ENCODE results near the gene DAG1. TPM values are rescaled to one million over a fixed set of nuclear protein-coding genes. Genes with fewer than 3 reads are reported as not detected.

Gene DAG1
- polyA plus RNA-seq, 1 of the 3 experiments (the other 2 are of a cell fraction), result 54.4 TPM

DNA sequence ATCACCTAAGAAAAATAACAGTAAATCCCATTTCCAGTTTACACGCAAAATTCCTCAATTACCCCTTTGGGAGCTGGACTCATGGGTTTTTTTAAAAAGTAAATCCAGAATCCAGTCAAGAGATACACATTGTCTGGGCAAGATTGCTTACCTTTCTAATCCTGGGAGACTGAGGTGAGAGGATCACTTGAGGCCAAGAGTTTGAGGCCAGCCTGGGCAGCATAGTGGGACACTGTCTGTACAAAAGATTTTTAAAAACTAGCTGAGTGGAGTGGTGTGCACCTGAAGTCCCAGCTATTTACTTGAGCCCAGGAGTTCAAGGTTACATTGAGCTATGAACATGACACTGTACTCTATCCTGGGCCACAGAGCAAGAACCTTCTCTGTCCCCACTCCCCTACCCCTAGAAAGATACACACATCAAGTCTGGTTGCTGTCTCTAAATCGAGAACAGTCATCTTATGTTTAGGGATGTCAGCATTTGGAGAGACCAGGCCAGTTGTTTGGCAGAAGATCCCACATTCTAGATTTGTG lies 39.0 kb downstream of the DAG1 start:
- POLR2A ChIA-PET, result no interaction called here
- H4K20me1 ChIP-seq (ENCODE audit: insufficient read depth), result no peaks in the 10 kb centered on the region

DNA sequence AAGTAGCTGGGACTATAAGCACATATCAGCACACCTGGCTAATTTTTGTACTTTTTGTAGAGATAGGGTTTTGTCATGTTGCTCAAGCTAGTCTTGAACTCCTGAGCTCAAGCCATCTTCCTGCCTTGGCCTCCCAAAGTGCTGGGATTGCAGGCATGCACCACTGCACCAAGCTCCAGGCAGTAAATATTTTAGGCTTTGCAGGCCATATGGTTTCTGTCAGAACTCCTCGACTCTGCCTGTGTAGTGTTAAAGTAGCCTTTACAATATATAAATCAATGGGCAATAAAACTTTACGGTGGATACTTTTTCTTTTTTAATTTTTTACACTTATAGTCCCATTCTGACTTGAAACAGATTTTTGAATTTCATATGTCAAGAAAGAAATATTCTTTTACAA lies 41.6 kb downstream of the DAG1 start:
- Histone ChIP-seq H3K4me3 (ENCODE audit: low read depth in 2 of 2, low read length in 1 of 2) (no peak overlapping the region), H4K20me1 (ENCODE audit: insufficient read depth) (no peaks in the 10 kb centered on the region), H3K27me3 (ENCODE audit: insufficient read depth) (no peaks in the 10 kb centered on the region), H3K9me2 (no peaks in the 10 kb centered on the region), H3K9ac (no peak overlapping the region), H3K36me3 (replicated peaks in 1 of 2; ENCODE audit: control insufficient read depth in 1 of 2, insufficient read depth in 2 of 2, low read length in 1 of 2) (peaks cover 9 to 20% of the 10 kb centered on the region in 2 experiments), H2AFZ (ENCODE audit: low read depth) (no peak overlapping the region), H3F3A (replicated peaks; ENCODE audit: insufficient read depth) (peaks cover 3% of the 10 kb centered on the region), H3K9me3 (no peaks in the 10 kb centered on the region), H3K27ac (ENCODE audit: low read depth in 2 of 2, low read length in 1 of 2) (no peak overlapping the region), H3K4me1 (ENCODE audit: control insufficient read depth in 1 of 2, insufficient read depth in 2 of 2, low read depth in 1 of 2, low read length in 1 of 2) (no peaks in the 10 kb centered on the region), H3K79me2 (ENCODE audit: insufficient read depth) (peaks cover 17% of the 10 kb centered on the region), H3K4me2 (no peak overlapping the region)
- CTCF ChIA-PET, result interaction anchor here (1.5 kb wide), 1 partner anchor 28 kb away, joined by 6 read pairs; no protein-coding TSS in a partner anchor
- DNase-seq, result no peak
- WGBS (ENCODE audit: low lambda C conversion rate), result 77% methylated on average over 2 of the region's 2 CpGs
- TF ChIP-seq NRF1 (IDR thresholded peaks at IDR 0.05; ENCODE audit: low read depth, low read length) (no peak), JUND (IDR thresholded peaks at IDR 0.05) (no peak), YY1 (IDR thresholded peaks at IDR 0.05; ENCODE audit: low read depth) (no peak), GABPA (IDR thresholded peaks at IDR 0.05; ENCODE audit: low read depth) (no peak), FOXJ3 (CRISPR knock-in tag; IDR thresholded peaks at IDR 0.05) (no peak), CHD2 (IDR thresholded peaks at IDR 0.05; ENCODE audit: low read length, partially characterized antibody) (no peak), TAF1 (IDR thresholded peaks at IDR 0.05; ENCODE audit: borderline replicate concordance, low read depth, low read length) (no peak), SMC3 (IDR thresholded peaks at IDR 0.05; ENCODE audit: low read depth, low read length) (no peak), TEAD4 (IDR thresholded peaks at IDR 0.05; ENCODE audit: borderline replicate concordance, insufficient read depth) (no peak)
- TF ChIP-seq, protein P1, sequence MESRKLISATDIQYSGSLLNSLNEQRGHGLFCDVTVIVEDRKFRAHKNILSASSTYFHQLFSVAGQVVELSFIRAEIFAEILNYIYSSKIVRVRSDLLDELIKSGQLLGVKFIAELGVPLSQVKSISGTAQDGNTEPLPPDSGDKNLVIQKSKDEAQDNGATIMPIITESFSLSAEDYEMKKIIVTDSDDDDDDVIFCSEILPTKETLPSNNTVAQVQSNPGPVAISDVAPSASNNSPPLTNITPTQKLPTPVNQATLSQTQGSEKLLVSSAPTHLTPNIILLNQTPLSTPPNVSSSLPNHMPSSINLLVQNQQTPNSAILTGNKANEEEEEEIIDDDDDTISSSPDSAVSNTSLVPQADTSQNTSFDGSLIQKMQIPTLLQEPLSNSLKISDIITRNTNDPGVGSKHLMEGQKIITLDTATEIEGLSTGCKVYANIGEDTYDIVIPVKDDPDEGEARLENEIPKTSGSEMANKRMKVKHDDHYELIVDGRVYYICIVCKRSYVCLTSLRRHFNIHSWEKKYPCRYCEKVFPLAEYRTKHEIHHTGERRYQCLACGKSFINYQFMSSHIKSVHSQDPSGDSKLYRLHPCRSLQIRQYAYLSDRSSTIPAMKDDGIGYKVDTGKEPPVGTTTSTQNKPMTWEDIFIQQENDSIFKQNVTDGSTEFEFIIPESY (IDR thresholded peaks at IDR 0.05; ENCODE audit: borderline replicate concordance, low read depth), result no peak
- TF ChIP-seq, protein P2, sequence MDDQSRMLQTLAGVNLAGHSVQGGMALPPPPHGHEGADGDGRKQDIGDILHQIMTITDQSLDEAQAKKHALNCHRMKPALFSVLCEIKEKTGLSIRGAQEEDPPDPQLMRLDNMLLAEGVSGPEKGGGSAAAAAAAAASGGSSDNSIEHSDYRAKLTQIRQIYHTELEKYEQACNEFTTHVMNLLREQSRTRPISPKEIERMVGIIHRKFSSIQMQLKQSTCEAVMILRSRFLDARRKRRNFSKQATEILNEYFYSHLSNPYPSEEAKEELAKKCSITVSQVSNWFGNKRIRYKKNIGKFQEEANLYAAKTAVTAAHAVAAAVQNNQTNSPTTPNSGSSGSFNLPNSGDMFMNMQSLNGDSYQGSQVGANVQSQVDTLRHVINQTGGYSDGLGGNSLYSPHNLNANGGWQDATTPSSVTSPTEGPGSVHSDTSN (IDR thresholded peaks at IDR 0.05), result no peak
- POLR2A ChIA-PET, result interaction anchor here (0.6 kb wide), 1 partner anchor 299 kb away, joined by 3 read pairs; no protein-coding TSS in a partner anchor

More for the DNA sequence above, 39.0 kb downstream of the DAG1 start:
- no peak for DNase-seq
- CTCF ChIA-PET, result interaction anchor here (1.0 to 1.1 kb wide), 2 partner anchors 10 to 31 kb away, joined by 3 to 7 read pairs; no protein-coding TSS in a partner anchor
- no peak overlapping the region for H3K9ac ChIP-seq
- no peak overlapping the region for H3K27ac ChIP-seq (ENCODE audit: low read depth in 2 of 2, low read length in 1 of 2)
- peaks cover 4% of the 10 kb centered on the region for H3F3A ChIP-seq (replicated peaks; ENCODE audit: insufficient read depth)
- H3K27me3 ChIP-seq (ENCODE audit: insufficient read depth), result no peaks in the 10 kb centered on the region
- H2AFZ ChIP-seq (ENCODE audit: low read depth), result no peak overlapping the region
- no peak overlapping the region for H3K4me3 ChIP-seq (ENCODE audit: low read depth in 2 of 2, low read length in 1 of 2)
- peaks cover 9 to 15% of the 10 kb centered on the region in 2 experiments for H3K36me3 ChIP-seq (replicated peaks in 1 of 2; ENCODE audit: control insufficient read depth in 1 of 2, insufficient read depth in 2 of 2, low read length in 1 of 2)
- H3K4me1 ChIP-seq (ENCODE audit: control insufficient read depth in 1 of 2, insufficient read depth in 2 of 2, low read depth in 1 of 2, low read length in 1 of 2), result no peaks in the 10 kb centered on the region
- TF ChIP-seq TAF1 (IDR thresholded peaks at IDR 0.05; ENCODE audit: borderline replicate concordance, low read depth, low read length), result no peak
- no peak for TF ChIP-seq POLR2AphosphoS5 (IDR thresholded peaks at IDR 0.05; ENCODE audit: low read depth, low read length)
- no peak for TF ChIP-seq MAX (IDR thresholded peaks at IDR 0.05; ENCODE audit: low read depth)
- TF ChIP-seq FOXJ3 (CRISPR knock-in tag; IDR thresholded peaks at IDR 0.05), result no peak
- no peak for TF ChIP-seq TCF12 (IDR thresholded peaks at IDR 0.05)
- no peaks in the 10 kb centered on the region for H3K9me2 ChIP-seq
- H3K9me3 ChIP-seq, result no peaks in the 10 kb centered on the region
- no peak overlapping the region for H3K4me2 ChIP-seq
- H3K79me2 ChIP-seq (ENCODE audit: insufficient read depth), result peaks cover 29% of the 10 kb centered on the region
- WGBS (ENCODE audit: low lambda C conversion rate), result 37% methylated on average over 2 of the region's 2 CpGs

Data from SK-N-SH (cell line).